Stimulated activated CD4-positive, alpha-beta T cell treated with anti-CD3 and anti-CD28 coated beads, Interleukin-15, amount 100 ng/mL, for 1 hour (primary cell): ENCODE data around the gene DTHD1.
A peak's percentile ranks its signal among the peaks of the same experiment; 100 is the strongest.

Experiments
- DNase-seq, 2 donors: peaks; one replicate each; pipeline ENCODE4 v3.0.0-alpha.2; 2020; ENCODE audit warnings: low read depth in 1 of 2, low spot score in 1 of 2

Gene DTHD1

GRCh38 chr4:36341936-36342335 is 60.5 kb downstream of the DTHD1 start:
- no peak for DNase-seq

GRCh38 chr4:36343501-36344175 is 62.2 kb downstream of the DTHD1 start:
- no peak for DNase-seq

- no peak for DNase-seq
Measured at GRCh38 chr4:36348403-36348938, 67.1 kb downstream of the DTHD1 start.

GRCh38 chr4:36349938-36350549 is 68.6 kb downstream of the DTHD1 start:
- DNase-seq = no peak

GRCh38 chr4:36351082-36351666 is 69.8 kb downstream of the DTHD1 start:
- peak; percentile 55 to 57 for DNase-seq

- DNase-seq = no peak
Measured at GRCh38 chr4:36353998-36354397, 72.6 kb downstream of the DTHD1 start.

- DNase-seq = no peak
Measured at GRCh38 chr4:36358173-36358572, 76.8 kb downstream of the DTHD1 start.

GRCh38 chr4:36360755-36361154 is 79.3 kb downstream of the DTHD1 start:
- DNase-seq = no peak

- DNase-seq = no peak
Measured at GRCh38 chr4:36363024-36363423, 81.6 kb downstream of the DTHD1 start.

- DNase-seq = no peak
Measured at GRCh38 chr4:36374836-36375511, 93.6 kb downstream of the DTHD1 start.

GRCh38 chr4:36385951-36386571 is 104.6 kb downstream of the DTHD1 start:
- DNase-seq = peak in 1 of 2 donors; percentile 2

GRCh38 chr4:36386691-36387090 is 105.3 kb downstream of the DTHD1 start:
- DNase-seq = no peak

- DNase-seq = no peak
Measured at GRCh38 chr4:36388710-36389109, 107.3 kb downstream of the DTHD1 start.

- DNase-seq = no peak
Measured at GRCh38 chr4:36391411-36391810, 110.0 kb downstream of the DTHD1 start.

GRCh38 chr4:36392024-36392423 is 110.6 kb downstream of the DTHD1 start:
- no peak for DNase-seq

GRCh38 chr4:36392916-36393315 is 111.5 kb downstream of the DTHD1 start:
- DNase-seq = no peak
